IPS-NIHi7 (cell line): ENCODE results near the gene PERM1.

Experiments
- DNase-seq: peaks from one replicate; pipeline ENCODE4 v3.0.0; 2012; ENCODE audit warnings: mixed read lengths; ENCODE audit errors: extremely low spot score

The PERM1 gene

DNA sequence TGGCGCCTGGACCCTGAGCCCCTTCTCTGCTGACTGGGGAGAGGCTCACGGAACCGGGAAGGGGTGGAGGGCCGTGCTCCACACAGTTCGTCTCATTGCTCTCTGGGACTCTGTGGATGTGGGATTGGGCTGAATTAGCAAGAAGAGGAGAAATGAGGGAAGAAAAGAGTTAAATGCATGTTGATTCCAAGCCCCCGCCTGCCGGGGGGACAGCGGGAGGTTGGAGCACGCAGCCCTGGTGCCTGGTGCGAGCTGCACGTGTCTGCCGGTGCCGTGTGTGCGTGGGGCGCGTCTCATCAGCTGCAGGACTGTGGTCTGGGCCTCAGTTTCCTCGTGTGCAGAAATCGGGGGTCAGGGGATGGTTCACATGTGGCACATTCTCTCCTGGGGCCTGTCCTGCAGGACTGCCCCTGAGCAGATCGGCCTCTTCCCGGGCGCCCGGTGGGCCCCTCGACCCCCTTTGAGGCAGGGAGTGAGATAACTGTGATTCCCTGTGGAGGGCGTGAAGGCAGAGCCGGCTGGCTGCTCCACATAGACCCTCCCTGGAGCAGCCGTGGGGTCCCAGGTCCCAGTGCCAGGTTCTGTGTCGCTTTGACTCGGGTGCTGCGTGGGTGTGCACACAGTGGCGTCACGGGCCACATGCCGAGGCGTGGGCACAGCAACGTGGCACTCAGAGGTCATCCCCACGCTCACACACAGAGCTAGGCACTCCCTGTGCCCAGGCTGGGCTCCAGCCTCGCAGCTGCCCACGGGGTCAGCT lies 46.7 kb downstream of the PERM1 start:
- no peak for DNase-seq

DNA sequence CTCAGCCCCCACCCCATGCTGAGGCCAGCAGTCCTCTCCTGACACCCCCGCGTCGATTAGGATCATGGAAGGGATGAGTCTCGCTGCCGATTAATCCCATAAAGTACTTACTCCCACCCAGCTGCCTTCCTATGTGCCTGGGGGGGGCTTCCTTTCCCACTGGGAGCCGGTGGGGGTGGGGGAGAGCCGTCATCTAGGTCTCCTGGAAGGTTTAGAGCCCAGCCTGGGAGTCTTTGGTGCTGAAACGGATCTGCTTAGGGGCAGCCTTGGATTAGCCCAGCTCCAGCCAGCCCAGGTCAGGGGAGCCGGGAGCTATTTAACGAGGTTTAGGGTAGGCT lies 48.3 kb downstream of the PERM1 start:
- no peak for DNase-seq

DNA sequence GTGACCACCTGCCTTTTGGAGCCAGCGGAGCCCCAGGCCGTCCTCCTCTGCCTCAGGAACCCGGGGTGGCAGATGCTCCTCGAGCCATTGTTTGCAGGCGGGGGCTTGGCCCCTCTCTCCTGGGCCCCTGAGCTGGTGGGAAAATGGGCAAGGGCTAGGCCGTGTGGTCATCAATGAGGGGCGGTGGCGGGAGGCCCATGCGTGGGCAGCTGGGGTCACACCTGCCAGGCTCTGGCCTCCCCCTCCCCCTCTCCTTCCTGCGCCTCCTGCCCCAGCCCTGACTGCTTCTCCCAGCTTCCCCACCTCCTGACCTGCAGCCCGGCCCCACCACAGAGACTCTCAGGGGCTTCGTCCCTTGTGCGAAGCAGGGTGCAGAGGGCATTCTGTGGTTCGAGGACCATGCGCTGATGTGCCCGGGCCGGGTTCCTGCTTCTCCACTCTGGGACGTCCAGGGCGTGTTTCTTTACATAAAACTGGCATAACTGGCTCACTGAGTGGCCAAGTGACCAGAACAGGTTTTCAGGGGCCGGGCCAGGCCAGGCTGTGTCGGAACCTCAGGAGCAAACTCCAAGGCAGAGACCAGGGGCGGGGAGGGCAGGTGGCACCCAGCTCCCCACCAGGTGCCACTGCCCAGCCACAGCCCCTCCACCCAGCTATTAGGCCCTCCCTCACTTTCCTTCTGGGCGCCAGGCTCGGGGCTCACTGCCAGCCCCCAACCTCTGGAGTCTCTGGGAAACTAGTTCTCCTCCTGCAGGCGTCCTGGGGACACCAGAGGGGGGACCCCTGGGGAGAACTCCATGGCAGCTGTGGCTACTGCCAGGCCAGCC lies 48.9 kb downstream of the PERM1 start:
- no peak for DNase-seq

DNA sequence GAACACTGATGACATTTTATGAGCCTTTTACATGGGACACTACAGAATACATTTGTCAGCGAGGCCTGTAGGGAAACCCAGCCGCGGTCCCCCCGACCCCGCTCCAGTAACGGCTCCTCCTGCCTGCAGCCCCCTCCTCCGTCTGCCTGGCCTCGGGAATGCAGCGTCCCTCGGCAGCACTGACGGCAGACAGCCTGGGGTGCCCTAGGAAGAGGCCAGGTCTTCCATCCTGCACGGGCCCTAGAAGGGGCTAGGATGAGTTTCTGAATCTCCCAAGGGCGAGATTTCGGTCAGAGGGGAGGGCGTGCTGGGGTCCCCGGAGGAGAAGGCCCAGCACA lies 49.8 kb downstream of the PERM1 start:
- no peak for DNase-seq

DNA sequence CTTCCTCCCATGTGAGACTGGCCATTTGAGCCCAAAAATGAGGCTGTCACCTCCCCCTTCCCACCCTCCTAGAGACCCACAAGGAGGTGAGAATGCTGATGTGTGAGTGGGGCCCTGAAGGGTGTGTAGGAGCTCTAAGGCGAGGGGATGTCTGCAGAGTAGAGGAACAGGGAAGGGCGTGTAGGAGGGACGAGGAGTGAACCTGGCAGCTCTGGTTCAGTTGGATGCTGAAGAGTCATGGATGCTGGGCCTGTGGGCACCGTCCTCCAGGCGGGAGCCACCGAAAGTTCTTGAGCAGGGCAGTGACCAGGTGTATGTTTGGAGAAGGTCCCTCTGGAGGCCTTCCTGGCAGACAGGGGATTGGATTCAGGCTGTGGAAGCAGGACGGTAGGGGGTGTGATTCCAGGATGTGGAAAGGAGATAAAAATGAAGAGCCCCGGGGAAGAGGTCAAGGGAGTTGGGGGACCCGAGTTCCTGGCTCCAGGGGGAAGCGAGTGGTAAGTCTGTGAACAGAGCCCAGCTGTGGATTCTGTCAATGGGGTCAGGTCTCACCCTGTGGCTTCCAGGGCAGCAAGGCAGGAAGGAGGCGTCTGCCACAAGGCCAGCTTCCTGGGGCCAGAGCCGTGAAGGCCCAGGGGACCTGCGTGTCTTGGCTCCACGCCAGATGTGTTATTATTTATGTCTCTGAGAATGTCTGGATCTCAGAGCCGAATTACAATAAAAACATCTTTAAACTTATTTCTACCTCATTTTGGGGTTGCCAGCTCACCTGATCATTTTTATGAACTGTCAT lies 50.3 kb downstream of the PERM1 start:
- DNase-seq: no peak

DNA sequence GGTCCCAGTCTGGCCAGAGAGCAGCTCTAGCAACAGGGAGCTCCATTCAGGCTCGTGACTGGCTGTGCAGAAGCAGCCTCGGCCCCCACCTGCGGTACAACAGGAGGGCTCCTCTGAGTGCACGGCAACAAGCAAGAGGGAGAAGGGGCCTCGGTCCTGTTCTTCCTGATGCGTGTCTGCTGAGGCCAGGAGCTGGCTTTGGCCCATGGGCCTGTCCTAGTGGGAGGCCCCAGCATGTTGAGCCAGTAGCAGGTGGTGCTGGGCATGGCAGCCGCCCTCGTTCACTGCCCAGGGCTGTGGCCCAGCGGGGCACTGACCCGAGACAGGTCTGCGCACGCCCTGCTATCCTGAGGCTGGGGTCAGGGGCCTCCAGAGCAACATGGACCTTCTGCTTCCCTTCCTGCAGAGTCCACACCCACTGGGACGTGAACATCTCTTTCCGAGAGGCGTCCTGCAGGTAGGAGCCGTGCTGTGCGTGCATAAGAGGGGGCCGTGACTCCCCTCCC lies 51.2 kb downstream of the PERM1 start:
- DNase-seq: no peak

DNA sequence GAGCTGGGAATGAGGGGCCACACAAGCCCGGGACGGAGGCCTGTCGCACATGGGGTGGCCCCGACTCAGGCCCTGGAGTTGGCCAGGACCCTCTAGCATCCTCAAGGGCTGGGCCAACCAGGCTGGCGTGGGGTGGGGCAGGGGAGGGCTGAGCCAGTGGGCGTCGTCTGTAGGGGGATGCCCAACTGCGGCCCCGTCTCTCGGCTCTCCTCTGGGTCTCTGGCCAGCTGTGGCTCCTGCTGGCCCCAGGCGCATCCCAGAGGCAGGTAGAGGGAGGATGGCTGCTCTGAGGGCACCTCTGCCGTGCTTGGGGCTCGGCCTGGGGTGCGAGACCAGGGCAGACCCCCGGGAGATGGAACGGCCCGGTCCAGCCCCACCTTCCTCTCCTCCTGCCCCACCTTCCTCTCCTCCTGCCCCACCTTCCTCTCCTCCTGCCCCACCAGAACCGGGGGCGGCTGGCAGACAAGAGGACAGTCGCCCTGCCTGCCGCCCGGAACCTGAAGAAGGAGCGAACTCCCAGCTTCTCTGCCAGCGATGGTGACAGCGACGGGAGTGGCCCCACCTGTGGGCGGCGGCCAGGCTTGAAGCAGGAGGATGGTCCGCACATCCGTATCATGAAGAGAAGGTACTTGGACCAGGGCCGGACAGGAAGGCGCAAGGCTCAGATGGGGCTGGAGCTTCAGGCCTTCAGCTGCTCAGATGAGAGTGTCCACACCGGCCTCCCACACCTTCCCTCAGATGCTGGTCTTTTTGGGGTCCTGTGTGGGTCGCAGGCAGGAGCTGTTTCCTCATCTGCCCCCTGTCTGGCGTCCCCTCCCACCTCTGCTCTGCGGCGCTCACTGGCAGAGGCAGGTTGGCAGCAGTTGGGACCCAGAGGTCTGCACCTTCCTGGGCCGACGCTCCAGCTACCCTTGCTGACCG lies 51.9 kb downstream of the PERM1 start:
- DNase-seq: no peak

DNA sequence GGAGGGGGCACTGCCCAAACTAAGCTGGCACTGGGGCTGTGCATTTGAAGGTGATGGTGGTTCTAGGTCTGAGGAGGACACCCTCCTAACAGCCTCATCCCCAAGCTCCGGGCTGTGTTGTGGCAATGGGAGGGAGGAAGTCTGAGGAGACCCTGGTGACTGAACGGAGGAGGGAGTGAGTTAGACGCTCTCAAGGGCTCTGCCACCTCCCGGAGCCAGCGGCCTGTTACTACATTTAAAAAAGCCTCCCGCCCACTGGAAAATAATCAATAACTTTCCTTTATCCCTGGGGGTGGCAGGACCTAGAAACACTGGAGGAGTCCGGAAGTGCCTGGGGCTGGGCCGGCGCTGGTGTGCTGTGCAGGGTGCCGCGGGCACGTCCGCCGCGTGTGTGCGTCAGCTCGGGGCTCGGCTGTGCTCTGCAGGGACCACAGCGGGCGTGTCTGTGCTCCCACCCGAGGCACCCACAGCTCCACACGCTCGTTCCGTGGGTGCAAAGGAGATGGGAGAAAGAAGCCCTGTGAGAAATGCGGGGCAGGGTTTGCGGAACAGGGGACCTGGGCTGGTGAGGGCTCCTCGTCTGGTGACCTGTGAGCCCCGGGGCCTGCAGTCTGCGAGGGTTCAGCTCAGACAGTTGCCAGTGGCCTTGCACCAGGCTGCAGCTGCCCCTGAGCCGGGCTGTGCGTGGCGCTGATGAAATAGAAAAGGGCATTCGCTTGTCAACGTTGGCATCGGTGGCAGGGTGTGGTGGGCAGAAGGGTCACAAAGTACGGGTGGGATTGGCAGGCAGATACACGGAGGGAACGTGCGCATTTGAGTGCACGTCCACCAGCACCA lies 52.9 kb downstream of the PERM1 start:
- no peak for DNase-seq

DNA sequence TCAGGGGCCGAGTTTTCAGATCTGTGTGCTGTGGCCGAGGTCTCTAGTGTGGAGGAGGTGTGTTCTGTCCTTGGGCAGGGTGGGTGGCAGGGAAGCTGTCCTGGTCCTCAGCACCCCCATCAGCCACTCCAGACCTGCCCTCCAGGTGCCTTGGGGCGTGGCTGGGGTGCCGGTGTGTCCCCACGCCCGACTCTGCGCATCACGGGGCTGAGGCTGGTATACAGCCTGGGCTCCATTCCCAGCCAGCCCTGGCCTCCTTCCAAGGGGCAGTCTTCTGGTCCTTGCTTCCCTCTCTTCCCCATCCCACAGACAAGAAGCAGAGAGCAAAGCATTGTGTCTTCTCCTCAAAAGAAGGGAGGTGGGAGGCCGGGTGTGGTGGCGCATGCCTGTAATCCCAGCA lies 54.1 kb downstream of the PERM1 start:
- DNase-seq: no peak

DNA sequence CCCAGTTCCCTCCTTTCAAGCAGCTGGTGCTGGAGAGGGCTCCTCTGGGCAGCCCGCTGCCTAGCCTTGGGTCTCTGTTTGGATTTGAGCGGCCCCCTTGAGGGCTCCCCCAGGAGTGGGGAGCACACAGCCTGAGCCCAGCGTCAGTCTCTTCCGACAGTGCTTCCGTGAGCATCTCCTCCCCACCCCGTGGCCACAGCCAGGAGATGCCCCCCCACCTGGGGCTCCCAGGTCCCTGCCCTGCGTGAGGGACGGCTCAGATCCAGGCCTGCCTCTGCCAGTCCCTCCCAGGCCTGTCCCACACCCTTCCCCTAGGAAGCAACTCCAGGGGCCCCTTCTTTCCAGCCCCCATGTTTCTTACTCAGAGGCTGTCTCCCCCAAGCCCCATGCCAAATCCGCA lies 54.7 kb downstream of the PERM1 start:
- DNase-seq: no peak

DNA sequence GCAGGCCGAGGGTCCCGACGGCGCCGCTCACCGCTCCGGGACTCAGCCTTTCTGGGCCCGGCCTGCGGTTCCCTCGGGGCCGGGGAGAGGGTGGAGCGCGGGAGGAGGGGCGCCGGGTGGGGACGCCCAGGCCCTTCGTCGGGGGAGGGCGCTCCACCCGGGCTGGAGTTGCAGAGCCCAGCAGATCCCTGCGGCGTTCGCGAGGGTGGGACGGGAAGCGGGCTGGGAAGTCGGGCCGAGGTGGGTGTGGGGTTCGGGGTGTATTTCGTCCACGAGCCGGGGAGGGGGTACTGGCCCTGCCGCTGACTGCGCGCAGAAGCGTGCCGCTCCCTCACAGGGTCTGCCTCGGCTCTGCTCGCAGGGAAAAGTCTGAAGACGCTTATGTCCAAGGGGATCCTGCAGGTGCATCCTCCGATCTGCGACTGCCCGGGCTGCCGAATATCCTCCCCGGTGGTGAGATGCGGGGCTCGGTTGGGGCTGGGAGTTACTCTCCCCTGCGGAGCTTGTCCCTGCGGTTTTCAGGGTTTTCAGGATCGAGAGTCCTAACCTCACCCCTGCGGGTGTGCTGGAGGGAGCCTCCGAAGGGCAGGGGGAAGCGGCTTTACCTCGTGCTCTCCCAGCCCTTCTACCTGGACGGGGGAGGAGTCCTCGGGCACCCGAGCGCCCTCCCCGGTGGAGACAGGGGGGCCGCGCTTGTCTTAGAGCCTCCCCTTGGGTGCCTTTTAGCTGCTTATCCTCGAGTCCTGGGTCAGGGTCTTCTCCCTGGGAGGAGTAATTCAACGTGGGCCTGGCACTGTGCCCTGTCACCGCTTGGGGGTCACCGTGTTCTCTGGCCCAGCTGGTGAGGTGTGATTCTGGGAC lies 56.1 kb downstream of the PERM1 start:
- no peak for DNase-seq
